WTC11 (cell line): ENCODE data around the gene COG3. TPM values are rescaled to one million over a fixed set of nuclear protein-coding genes. Genes with fewer than 3 reads are reported as not detected.
A peak's percentile ranks its signal among the peaks of the same experiment; 100 is the strongest.

Source experiments
- ATAC-seq: fragments of 200-7000 bp; cut with Tn5 transposase; 2 replicates; pipeline ENCODE4 v1.10.0; 2021; ENCODE audit warnings: mild to moderate bottlenecking, moderate library complexity
- CTCF ChIA-PET: fragments of 300-600 bp; sonication (Branson Sonifier 250); formaldehyde crosslinking; loops from one replicate; lab custom pipeline; 2021; ENCODE audit warnings: antibody characterized with exemption; lab: Charles Lee
- POLR2A ChIA-PET: fragments of 350-600 bp; sonication (Branson Sonifier 250); formaldehyde crosslinking; loops from one replicate; lab custom pipeline; 2021; ENCODE audit warnings: antibody characterized with exemption; lab: Charles Lee
- DNase-seq: peaks from one replicate; pipeline ENCODE4 v3.0.0; 2021; ENCODE audit warnings: low spot score
- H3K27ac Mint-ChIP-seq: 2 replicates; pipeline ENCODE4 v1.8.0; 2021; ENCODE audit warnings: mixed read lengths
- H3K27me3 Mint-ChIP-seq: 2 replicates; pipeline ENCODE4 v1.8.0; 2021; ENCODE audit warnings: low read depth, mild to moderate bottlenecking, moderate library complexity, mixed read lengths
- H3K36me3 Mint-ChIP-seq: 2 replicates; pipeline ENCODE4 v1.8.0; 2021; ENCODE audit warnings: mixed read lengths
- H3K4me1 Mint-ChIP-seq: 2 replicates; pipeline ENCODE4 v1.8.0; 2022; ENCODE audit warnings: mixed read lengths
- H3K4me3 Mint-ChIP-seq: 2 replicates; pipeline ENCODE4 v1.8.0; 2021; ENCODE audit warnings: mild to moderate bottlenecking, moderate library complexity, mixed read lengths
- H3K9me3 Mint-ChIP-seq: 2 replicates; pipeline ENCODE4 v1.8.0; 2021; ENCODE audit warnings: mixed read lengths
- ATF3 ChIP-seq: sonication (generic); formaldehyde crosslinking; conservative IDR thresholded peaks from 2 replicates; pipeline ENCODE4 v1.8.1; 2022; ENCODE audit warnings: mild to moderate bottlenecking, missing genetic modification reagents
- GTF2I ChIP-seq: fragments of 250-450 bp; sonication (Bioruptor Pico); conservative IDR thresholded peaks from 2 replicates; pipeline ENCODE4 v1.4.0; 2021; ENCODE audit warnings: mild to moderate bottlenecking
- NFE2L1 ChIP-seq: sonication (generic); formaldehyde crosslinking; IDR thresholded peaks from 2 replicates; pipeline ENCODE4 v1.8.1; 2023; ENCODE audit warnings: missing genetic modification reagents
- NR1H2 ChIP-seq: sonication (generic); formaldehyde crosslinking; IDR thresholded peaks from 2 replicates; pipeline ENCODE4 v1.9.0; 2021; ENCODE audit warnings: mild to moderate bottlenecking, moderate library complexity, missing genetic modification reagents
- RELA ChIP-seq: sonication (generic); formaldehyde crosslinking; IDR thresholded peaks from 2 replicates; pipeline ENCODE4 v1.8.1; 2022; ENCODE audit warnings: missing genetic modification reagents, mild to moderate bottlenecking, borderline replicate concordance
- USF2 ChIP-seq: sonication (generic); formaldehyde crosslinking; IDR thresholded peaks from 2 replicates; pipeline ENCODE4 v1.8.1; 2023; ENCODE audit warnings: mild to moderate bottlenecking, missing genetic modification reagents, moderate library complexity
- ZBTB21 ChIP-seq: sonication (generic); formaldehyde crosslinking; IDR thresholded peaks from 2 replicates; pipeline ENCODE4 v1.8.1; 2023; ENCODE audit warnings: mild to moderate bottlenecking, missing genetic modification reagents, borderline replicate concordance
- ZNF219 ChIP-seq: sonication (generic); formaldehyde crosslinking; IDR thresholded peaks from 2 replicates; pipeline ENCODE4 v1.8.0; 2023; ENCODE audit warnings: missing genetic modification reagents, mild to moderate bottlenecking, borderline replicate concordance
- ZNF396 ChIP-seq: fragments of 250-450 bp; sonication (Bioruptor Pico); IDR thresholded peaks from 2 replicates; pipeline ENCODE4 v1.8.0; 2021; ENCODE audit warnings: mild to moderate bottlenecking, moderate library complexity, borderline replicate concordance
- total RNA-seq: library from RNA; stranded (reverse); gene quantifications from 3 replicates; pipeline ENCODE4 v1.2.3, GENCODE V29; 2021
- TF ChIP-seq, protein P1 (sequence below): fragments of 250-450 bp; sonication (Bioruptor Pico); IDR thresholded peaks from 2 replicates; pipeline ENCODE4 v1.9.0; 2021; ENCODE audit warnings: mild to moderate bottlenecking
- TF ChIP-seq, protein P2 (sequence below): fragments of 250-450 bp; sonication (Bioruptor Pico); conservative IDR thresholded peaks from 2 replicates; pipeline ENCODE4 v1.9.0; 2021; ENCODE audit warnings: mild to moderate bottlenecking
- TF ChIP-seq, protein P3 (sequence below): sonication (generic); formaldehyde crosslinking; IDR thresholded peaks from 2 replicates; pipeline ENCODE4 v1.8.1; 2022; ENCODE audit warnings: low read depth, missing genetic modification reagents, borderline replicate concordance
- TF ChIP-seq, protein P4 (sequence below): sonication (generic); formaldehyde crosslinking; IDR thresholded peaks from 2 replicates; pipeline ENCODE4 v1.8.1; 2022; ENCODE audit warnings: mild to moderate bottlenecking, moderate library complexity, missing genetic modification reagents
- TF ChIP-seq, protein P5 (sequence below): sonication (generic); formaldehyde crosslinking; IDR thresholded peaks from 2 replicates; pipeline ENCODE4 v1.8.1; 2023; ENCODE audit warnings: mild to moderate bottlenecking, missing genetic modification reagents
- TF ChIP-seq, protein P6 (sequence below): sonication (generic); formaldehyde crosslinking; IDR thresholded peaks from 2 replicates; pipeline ENCODE4 v1.8.0; 2023; ENCODE audit warnings: missing genetic modification reagents, mild to moderate bottlenecking, borderline replicate concordance

COG3 gene
- total RNA-seq, 1 experiment from 2014 or later = 21.6 TPM

DNA sequence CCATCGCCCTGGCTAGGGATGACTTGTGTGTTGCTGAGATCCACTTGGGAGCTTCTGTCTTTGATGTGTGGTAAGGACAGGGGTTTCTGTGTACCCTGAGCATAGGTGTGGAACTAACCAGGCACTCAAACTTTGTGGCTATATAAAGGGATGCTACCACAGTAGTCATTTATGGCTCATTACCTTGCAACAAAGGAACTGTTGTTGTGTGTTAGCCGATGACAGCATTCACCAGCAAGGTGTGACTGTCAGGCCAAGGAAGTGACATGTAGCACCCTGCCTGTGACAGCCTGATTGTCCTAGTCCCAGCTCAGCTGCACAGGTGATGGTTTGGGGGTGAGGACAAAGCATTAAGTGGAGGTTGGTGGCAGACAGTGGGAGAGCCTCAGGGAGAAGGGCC is 73.6 kb downstream of the COG3 start (continued):
- TF ChIP-seq, protein P1, sequence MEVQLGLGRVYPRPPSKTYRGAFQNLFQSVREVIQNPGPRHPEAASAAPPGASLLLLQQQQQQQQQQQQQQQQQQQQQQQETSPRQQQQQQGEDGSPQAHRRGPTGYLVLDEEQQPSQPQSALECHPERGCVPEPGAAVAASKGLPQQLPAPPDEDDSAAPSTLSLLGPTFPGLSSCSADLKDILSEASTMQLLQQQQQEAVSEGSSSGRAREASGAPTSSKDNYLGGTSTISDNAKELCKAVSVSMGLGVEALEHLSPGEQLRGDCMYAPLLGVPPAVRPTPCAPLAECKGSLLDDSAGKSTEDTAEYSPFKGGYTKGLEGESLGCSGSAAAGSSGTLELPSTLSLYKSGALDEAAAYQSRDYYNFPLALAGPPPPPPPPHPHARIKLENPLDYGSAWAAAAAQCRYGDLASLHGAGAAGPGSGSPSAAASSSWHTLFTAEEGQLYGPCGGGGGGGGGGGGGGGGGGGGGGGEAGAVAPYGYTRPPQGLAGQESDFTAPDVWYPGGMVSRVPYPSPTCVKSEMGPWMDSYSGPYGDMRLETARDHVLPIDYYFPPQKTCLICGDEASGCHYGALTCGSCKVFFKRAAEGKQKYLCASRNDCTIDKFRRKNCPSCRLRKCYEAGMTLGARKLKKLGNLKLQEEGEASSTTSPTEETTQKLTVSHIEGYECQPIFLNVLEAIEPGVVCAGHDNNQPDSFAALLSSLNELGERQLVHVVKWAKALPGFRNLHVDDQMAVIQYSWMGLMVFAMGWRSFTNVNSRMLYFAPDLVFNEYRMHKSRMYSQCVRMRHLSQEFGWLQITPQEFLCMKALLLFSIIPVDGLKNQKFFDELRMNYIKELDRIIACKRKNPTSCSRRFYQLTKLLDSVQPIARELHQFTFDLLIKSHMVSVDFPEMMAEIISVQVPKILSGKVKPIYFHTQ (CRISPR knock-in tag) = no peak
- TF ChIP-seq ZNF396 = no peak
- TF ChIP-seq, protein P2, sequence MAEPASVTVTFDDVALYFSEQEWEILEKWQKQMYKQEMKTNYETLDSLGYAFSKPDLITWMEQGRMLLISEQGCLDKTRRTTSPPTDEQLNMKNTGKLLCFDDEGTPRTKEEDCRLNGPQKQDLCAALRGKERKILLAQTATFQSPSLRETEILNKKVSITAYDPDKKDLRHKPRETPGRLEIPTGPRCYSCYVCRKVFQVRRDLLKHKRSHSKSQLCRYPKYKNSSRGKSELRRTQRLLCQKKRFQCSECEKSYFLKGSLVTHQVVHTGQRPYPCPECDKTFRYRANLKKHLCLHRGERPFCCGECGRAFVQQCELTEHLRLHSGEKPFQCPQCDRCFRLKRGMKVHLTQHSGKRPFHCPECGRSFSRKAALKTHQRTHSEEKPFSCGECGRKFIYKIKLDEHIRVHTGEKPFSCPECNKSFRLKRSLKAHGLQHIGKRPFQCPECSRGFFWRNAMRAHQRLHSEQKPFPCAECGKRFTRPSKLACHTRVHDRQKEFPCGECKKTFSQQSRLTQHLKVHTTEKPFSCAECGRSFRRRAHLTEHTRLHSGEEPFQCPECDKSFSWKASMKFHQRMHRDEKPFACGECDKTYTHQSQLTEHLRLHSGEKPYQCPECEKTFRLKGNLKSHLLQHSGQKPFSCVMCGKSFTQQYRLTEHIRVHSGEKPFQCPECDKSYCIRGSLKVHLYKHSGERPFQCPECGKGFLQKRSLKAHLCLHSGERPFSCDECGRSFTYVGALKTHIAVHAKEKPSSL (CRISPR knock-in tag) = no peak
- TF ChIP-seq, protein P3, sequence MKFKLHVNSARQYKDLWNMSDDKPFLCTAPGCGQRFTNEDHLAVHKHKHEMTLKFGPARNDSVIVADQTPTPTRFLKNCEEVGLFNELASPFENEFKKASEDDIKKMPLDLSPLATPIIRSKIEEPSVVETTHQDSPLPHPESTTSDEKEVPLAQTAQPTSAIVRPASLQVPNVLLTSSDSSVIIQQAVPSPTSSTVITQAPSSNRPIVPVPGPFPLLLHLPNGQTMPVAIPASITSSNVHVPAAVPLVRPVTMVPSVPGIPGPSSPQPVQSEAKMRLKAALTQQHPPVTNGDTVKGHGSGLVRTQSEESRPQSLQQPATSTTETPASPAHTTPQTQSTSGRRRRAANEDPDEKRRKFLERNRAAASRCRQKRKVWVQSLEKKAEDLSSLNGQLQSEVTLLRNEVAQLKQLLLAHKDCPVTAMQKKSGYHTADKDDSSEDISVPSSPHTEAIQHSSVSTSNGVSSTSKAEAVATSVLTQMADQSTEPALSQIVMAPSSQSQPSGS (CRISPR knock-in tag) = no peak
- no peak for TF ChIP-seq NR1H2 (CRISPR knock-in tag)

DNA sequence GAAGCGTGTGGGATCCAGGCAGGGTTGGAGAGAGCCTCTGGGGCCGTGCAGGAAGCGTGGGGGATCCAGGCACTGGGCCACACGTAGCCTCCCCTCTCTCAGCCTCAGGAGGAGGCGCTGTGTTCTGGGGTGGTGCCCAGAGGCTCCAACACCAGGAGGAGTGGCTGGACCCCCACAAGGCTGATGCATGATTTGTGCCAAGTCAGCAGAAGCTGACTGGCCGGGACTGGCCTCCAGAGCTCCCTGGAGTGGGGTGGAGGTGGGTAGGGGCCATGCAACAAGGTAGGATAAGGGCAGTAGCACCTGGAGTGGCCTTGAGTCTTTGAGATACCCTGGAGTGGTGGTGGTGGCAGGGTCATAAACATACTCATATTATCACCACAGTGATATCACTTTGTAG is 75.5 kb downstream of the COG3 start:
- no peak overlapping the region for H3K4me3 Mint-ChIP-seq
- 0 out of 2 replicates have a peak, but pooled peaks cover 2% of the 10 kb centered on the region for H3K36me3 Mint-ChIP-seq
- no peaks in the 10 kb centered on the region for H3K4me1 Mint-ChIP-seq
- no peaks in the 10 kb centered on the region for H3K9me3 Mint-ChIP-seq
- CTCF ChIA-PET = interaction anchor here (0.5 kb wide), 1 partner anchor 421 kb away, joined by 3 read pairs; no protein-coding TSS in a partner anchor
- DNase-seq = no peak
- H3K27me3 Mint-ChIP-seq = no peaks in the 10 kb centered on the region
- TF ChIP-seq, protein P4, sequence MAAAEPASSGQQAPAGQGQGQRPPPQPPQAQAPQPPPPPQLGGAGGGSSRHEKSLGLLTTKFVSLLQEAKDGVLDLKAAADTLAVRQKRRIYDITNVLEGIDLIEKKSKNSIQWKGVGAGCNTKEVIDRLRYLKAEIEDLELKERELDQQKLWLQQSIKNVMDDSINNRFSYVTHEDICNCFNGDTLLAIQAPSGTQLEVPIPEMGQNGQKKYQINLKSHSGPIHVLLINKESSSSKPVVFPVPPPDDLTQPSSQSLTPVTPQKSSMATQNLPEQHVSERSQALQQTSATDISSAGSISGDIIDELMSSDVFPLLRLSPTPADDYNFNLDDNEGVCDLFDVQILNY (CRISPR knock-in tag) = no peak
- no peak for TF ChIP-seq RELA
- TF ChIP-seq GTF2I (CRISPR knock-in tag) = no peak
- TF ChIP-seq ATF3 (CRISPR knock-in tag) = no peak
- TF ChIP-seq USF2 (CRISPR knock-in tag) = no peak
- TF ChIP-seq NFE2L1 (CRISPR knock-in tag) = no peak
- TF ChIP-seq ZBTB21 (CRISPR knock-in tag) = no peak
- TF ChIP-seq, protein P5, sequence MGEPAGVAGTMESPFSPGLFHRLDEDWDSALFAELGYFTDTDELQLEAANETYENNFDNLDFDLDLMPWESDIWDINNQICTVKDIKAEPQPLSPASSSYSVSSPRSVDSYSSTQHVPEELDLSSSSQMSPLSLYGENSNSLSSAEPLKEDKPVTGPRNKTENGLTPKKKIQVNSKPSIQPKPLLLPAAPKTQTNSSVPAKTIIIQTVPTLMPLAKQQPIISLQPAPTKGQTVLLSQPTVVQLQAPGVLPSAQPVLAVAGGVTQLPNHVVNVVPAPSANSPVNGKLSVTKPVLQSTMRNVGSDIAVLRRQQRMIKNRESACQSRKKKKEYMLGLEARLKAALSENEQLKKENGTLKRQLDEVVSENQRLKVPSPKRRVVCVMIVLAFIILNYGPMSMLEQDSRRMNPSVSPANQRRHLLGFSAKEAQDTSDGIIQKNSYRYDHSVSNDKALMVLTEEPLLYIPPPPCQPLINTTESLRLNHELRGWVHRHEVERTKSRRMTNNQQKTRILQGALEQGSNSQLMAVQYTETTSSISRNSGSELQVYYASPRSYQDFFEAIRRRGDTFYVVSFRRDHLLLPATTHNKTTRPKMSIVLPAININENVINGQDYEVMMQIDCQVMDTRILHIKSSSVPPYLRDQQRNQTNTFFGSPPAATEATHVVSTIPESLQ (CRISPR knock-in tag) = no peak
- no peak for TF ChIP-seq ZNF219 (CRISPR knock-in tag)
- TF ChIP-seq, protein P6, sequence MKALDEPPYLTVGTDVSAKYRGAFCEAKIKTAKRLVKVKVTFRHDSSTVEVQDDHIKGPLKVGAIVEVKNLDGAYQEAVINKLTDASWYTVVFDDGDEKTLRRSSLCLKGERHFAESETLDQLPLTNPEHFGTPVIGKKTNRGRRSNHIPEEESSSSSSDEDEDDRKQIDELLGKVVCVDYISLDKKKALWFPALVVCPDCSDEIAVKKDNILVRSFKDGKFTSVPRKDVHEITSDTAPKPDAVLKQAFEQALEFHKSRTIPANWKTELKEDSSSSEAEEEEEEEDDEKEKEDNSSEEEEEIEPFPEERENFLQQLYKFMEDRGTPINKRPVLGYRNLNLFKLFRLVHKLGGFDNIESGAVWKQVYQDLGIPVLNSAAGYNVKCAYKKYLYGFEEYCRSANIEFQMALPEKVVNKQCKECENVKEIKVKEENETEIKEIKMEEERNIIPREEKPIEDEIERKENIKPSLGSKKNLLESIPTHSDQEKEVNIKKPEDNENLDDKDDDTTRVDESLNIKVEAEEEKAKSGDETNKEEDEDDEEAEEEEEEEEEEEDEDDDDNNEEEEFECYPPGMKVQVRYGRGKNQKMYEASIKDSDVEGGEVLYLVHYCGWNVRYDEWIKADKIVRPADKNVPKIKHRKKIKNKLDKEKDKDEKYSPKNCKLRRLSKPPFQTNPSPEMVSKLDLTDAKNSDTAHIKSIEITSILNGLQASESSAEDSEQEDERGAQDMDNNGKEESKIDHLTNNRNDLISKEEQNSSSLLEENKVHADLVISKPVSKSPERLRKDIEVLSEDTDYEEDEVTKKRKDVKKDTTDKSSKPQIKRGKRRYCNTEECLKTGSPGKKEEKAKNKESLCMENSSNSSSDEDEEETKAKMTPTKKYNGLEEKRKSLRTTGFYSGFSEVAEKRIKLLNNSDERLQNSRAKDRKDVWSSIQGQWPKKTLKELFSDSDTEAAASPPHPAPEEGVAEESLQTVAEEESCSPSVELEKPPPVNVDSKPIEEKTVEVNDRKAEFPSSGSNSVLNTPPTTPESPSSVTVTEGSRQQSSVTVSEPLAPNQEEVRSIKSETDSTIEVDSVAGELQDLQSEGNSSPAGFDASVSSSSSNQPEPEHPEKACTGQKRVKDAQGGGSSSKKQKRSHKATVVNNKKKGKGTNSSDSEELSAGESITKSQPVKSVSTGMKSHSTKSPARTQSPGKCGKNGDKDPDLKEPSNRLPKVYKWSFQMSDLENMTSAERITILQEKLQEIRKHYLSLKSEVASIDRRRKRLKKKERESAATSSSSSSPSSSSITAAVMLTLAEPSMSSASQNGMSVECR = no peak
- peak; percentile 12; the same call in 1 of the 2 replicates for ATAC-seq
- POLR2A ChIA-PET = no interaction called here
- no peak overlapping the region for H3K27ac Mint-ChIP-seq
